A204.1 (cell line): ENCODE measurements around the gene ZNF335.
"Not testable (repeated sequence)": the region's sequence is repeated elsewhere in the genome, so short reads cannot be mapped to it uniquely, and the experiment has no call there.

Experiments
- FAIRE-seq: peaks from 2 replicates; lab custom pipeline; 2012; peaks lifted over from hg19 to GRCh38; lab: Jason Lieb, UNC

ZNF335 gene

DNA sequence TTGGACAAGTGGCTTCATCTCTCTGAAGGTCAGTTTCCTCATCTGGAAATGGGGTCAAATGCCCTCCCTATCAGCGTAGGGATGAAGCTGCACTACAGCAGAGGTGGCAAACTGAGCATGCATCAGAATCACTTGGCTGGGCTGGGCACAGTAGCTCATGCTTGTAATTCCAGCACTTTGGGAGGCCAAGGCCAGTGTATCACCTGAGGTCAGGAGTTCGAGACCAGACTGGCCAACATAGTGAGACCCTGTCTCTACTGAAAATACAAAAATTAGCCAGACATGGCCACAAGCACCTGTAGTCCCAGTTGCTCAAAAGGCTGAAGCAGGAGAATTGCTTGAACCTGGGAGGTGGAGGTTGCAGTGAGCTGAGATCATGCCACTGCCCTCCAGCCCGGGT is 30.0 kb upstream of the ZNF335 start:
- FAIRE-seq: no peak

DNA sequence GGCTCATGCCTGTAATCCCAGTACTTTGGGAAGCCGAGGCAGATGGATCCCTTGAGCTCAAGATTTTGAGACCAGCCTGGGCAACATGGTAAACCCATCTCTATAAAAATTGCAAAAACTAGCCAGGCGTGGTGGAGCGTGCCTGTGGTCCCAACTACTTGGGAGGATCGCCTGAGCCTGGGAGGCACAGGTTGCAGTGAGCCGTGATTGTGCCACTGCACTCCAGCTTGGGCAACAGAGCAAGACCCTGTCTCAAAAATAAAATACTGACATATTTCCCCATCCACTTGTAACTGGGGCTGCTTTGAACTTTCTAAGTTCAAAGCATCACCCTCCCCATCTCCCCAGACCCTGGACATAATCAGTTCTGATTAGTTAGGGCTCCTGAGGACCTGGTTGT is 29.5 kb upstream of the ZNF335 start:
- no peak for FAIRE-seq

DNA sequence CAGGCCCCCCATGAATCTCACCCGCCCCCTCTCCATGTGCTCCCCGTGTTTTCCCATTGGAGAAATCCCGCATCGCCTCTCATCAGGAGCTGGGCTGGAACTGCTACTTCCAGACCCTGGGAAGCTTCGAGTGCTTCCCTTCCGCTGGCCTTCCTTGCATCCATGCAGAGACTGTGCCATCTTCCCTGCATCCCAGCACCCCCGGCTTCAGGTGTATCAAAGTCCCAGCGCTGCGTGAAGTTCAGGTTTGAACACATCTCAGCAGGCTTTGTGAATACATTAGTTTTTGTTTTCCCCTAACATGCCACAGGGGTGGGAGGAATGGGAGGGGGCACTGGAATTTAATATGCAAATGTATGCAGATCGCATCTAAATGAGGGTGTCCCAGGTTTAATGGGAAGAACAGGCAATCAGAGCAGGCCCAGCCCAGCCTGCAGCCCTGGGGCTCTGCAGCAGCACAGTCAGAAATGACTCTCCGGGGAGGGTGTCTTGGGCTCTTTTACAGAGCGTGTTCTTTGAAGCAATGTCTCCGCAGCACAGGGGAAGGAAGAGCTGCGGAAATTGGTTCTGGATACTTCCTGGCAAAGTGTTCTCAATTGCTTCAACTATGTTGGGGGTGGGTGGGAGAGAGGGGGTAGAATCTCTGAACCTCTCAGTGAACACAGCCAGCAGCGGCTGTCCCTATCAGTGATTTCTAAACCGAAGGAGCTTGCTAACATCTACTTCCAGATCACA is 28.4 kb upstream of the ZNF335 start:
- no peak for FAIRE-seq

DNA sequence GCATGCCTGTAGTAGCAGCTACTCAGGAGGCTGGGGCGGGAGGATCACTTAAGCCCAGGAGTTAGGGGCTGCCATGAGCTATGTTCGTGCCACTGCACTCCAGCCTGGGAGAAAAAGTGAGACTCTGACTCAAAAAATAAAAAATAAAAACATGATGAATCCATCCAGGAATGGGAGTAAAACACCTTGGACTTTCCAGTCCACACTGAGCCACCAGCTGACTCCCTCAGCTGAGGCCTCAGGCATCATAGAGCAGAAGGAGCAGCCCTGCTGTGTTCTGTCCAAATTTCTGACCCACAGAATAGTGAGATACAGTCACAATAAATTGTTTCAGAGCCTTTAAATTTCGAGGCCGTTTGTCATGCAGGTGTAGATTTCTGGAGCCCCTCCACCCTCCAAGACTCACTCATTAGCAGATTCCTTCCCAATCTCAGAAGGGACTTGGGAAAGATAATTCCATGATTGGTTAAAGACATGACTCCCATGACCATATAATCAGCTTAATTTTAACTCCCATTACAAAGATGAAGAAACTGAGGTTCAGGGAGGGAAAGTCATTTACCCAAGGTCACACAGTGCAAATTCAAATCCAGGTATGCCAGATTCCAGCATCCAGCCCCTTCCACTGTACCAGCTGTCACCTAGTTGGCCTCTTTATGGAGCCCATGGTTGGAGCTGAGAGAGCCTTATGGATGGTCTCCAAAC is 27.7 kb upstream of the ZNF335 start:
- no peak for FAIRE-seq

DNA sequence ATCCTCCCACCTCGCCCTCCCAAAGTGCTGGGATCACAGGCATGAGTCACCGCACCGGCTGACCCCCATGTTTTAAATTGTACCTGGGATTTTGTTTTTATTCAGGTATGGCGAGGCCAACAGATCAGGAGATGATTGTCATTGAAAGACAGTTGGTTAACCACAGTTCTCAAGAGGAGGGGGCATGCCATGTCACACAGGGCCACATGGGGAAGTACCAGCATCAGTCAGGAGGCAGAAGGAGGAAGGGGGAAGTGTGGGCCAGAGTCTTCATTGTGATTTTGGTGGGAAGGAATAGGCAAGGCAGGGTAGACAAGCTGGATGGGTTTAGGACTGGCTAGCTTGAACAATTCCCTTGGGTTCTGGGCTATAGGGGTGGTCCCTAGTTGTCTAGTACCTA is 26.8 kb upstream of the ZNF335 start:
- no peak for FAIRE-seq

DNA sequence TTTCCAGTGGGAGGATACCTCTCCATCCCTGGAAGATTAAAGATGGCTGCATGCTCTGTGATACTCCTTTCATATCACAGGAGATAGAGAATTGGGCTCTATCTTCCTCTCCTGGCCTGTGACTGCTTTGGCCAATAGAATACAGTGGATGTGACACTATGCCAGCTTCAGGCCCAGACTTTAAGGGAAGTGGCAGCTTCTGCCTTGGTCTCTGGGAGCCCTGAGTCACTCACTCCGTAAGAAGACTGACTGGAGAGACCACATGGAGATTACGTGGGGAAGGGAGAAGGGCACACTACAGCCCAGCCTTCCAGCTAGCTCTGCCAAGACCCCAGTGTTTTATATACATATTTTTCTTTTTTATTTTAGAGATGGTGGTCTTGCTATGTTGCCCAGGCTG is 26.3 kb upstream of the ZNF335 start:
- FAIRE-seq: no peak

DNA sequence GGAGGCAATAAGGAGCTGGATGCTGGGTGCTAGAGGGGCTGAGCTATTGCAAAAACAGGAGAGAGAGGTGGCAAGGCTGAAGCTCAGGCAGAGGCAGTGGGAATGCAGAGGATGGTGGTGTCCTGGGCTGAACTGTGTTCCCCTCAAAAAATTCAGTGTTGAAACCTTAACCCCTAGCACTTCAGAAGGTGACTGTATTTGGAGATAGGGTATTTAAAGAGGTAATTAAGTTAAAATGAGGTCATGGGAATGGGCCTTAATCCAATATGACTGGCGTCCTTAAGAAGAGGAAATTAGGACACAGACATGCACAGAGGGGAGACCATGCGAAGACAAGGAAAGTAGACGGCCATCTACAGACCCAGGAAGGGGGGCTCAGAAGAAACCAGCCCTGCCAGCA is 25.2 kb upstream of the ZNF335 start:
- FAIRE-seq: no peak

DNA sequence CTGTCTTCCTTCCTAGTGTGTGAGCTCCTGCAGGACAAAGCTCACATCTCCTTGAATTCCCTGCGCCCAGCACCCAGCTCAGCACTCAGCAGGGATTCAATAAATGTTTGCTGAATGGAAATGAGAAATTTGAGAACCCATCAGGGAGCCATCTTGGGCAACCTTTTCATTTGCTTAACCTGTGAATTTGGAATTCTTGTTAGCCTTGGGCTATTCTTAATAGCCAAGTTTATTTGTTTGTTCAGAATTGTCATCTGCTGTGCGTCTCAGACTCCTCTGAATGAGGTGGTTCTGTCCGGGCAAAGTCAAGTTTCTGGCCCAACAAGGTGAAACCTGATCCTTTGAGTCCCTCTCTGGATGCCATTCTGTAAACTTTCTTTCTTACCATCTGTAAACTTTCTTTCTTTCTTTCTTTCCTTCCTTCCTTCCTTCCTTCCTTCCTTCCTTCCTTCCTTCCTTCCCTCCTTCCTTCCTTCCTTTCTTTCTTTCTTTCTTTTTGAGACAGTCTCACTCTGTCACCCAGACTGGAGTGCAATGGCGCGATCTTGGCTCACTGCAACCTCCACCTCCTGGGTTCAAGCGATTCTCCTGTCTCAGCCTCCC is 23.6 kb upstream of the ZNF335 start:
- FAIRE-seq: not testable (repeated sequence)

DNA sequence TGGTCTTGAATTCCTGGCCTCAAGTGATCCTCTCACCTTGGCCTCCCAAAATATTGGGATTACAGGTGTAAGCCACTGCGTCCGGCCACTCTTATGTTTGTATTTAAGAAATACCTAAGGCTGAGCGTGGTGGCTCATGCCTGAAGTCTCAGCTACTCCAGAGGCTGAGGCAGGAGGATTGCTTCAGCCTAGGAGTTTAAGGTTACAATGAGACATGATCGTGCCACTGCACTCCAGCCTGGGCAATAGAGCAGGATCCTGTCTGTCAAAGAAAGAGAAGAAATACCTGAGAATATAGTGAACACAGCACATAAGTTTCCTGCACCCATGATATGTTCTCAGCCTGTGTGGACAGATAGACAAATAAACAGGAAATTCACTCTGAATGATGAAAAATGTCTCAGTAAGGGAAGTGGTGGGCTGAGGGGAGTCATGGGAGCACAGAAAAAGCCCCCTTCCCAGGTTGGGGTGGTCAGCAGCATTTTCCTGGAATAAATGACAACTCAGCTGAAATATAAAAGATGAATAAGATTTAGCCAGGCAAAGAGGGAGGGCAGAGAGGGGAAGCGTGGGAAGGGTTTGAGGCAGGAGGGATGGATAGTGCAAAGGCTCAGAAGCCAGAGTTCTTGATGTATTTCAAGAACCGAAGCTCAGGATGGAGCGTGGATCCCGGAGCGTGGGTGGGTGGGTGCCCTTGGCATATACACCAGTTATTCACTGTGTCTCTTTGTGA is 22.9 kb upstream of the ZNF335 start:
- no peak for FAIRE-seq

DNA sequence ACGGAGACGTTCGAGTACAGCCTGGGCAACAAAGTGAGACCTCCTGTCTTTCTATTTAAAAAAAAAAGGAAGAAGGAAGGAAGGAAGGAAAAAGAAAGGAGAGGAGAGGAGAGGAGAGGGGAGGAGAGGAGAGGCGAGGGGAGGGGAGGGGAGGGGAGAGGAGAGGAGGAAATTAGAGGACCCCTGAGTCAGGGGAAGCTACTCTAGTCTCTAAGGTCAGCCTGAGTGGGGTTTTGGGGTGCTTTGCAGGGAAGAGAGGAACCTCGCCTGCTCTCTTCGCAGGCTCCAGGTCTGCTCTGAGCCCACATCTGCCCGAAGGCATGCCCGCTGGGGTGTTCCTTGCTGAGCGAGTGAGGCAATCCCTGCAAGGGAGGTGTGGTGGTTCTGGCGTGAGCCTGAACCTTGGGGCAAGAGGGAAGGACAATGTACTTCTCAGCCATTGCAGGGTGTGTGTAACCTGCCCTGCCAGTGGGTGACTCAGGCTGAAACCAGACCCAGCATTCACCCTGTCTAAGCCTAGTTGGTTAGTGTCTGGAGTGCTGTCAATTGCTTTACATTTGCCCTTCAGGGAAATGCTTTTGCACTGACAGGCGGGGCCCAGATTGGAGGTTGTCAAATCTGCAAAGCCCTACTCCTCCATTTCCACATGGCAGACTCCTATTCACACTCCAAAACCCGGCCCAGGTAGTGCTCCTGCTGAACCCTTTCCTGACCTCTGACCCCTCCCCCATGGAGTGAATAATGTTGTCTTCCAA is 21.4 kb upstream of the ZNF335 start:
- no peak for FAIRE-seq

DNA sequence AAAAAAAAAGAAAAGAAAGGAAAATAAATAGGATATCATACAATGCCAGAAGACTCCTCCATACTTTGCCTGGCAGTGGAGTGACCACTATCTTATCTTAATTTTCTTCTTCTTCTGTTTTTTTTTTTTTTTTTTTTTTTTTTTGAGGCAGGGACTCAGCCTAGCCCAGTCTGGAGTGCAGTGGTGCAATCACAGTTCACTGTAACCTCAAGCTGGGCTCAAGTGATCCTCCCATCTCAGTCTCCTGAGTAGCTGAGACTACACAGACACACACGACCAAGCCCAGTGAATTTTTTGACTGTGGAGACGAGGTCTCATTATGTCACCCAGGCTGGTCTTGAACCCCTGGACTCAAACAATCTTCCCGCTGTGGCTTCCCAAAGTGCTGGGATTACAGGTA is 19.6 kb upstream of the ZNF335 start:
- no peak for FAIRE-seq

DNA sequence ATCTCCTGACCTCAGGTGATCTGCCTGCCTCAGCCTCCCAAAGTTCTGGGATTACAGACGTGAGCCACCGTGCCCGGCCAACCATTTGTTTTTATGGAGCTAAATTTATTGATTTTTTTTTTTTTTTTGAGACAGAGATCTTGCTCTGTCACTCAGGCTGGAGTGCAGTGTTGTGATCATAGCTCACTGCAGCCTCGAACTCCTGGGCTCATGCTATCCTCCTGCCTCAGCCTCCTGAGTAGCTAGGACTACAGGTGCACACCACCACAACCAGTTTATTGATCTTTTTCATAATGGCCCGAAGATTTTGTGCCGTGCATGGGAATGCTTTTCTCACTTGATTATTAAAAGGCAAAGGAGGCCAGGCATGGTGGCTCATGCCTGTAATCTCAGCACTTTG is 16.8 kb upstream of the ZNF335 start:
- FAIRE-seq: not testable (repeated sequence)

DNA sequence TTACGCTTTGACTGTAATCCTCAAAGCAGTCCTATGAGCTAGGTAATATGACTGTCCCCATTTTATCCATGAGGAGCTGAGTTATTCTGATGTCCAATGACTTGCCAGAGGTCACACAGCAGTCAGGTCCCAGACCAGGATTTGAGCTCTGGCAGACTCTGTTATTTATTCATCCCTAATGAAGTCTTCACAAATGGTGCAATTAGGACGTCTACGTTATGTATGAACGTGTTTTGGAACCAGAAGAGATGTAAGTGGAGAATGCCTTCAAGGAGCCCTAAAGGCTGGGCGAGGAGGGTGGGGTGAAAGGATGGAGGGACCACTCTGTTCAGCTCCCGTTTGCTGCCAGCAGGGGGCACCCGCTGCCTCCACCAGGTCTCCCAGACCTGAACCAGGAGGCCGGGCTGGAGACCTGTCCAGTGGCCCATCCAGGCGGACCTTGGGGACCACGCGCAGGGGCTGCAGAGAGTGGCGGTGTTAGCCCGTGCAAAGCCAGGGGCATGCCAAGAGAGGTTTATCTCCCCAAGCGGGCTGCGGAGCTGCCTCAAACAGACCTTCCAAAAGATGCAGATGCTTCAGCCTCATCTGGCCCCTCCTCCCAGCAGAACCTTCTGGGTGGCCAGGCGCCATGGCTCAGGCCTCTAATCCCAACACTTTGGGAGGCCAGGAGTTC is 15.2 kb upstream of the ZNF335 start:
- no peak for FAIRE-seq

DNA sequence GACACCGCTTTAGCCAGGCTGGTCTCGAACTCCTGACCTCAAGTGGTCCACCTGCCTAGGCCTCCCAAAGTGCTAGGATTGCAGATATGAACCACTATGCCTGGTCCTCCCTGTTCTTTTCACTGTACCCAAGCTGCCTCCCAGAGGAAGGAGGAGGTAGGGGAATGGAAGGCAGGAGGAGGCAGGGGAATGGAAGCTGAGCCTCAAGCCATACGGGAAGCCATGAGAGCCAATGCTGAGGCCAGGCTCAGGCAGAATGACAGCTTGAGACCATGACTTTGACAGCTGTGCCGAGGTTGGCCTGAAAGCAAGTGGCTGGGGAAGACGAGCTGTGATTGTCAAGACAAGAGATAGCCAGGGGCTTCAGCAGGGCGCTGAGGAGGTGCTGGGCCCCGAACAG is 13.6 kb upstream of the ZNF335 start:
- no peak for FAIRE-seq

DNA sequence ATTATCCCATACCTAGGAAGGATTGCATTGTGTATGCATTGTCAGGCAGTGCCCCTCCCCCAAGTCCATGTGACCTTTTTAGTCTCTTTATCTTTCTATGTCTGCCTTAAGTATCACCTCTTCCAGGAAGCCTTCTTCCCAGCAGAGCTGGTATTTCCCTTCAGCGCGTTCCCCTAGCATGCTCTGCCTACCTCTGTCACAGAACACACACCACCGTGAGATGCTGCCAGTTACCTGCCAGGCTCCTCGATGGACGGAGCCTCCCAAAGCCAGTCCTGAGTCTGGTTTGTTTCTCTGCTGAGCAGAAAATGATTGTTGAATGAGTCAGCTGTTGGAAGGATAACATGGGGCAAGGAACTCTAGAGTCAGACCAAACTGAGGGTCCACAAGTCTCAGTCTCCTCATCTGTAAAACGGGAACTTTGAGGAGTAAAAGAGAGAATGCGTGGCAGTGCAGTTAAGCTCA is 11.3 kb upstream of the ZNF335 start:
- FAIRE-seq: no peak

DNA sequence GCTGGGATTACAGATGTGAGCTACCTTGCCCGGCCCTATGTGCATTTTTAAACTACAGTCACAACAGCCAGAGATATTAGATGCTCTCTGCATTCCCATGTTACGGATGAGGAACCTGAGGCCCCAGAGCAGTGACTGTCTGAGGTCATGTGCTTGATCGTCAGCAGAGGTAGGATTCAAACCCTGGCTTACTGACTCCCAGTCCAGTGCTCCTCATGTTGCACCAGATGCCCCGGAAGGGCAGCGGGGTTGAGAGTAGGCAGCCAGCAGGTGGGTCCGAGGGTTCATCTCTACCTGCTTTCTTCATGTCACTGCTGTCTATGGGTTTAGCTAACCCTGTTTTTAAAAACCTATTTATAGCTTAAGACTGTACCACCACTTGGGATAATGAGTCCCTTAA is 9.3 kb upstream of the ZNF335 start:
- FAIRE-seq: no peak

DNA sequence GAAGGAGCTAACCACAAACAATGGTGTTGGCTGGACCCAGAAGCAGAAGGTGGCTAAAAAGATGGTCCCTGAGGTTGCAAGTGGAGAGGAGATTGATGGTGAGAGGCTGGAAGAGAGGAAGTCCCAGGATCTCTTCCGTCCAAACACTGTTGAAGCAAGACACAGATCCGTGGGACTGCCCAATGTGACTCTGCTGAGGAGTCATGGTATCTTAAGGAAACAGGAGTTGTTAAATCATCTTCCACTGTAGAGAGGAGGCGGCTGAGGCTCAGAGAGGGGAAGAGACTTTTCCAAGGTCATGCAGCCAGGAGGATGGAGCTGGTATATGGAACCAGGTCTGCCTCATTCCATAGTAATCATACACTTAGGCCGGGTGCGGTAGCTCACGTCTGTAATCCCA is 4.1 kb upstream of the ZNF335 start:
- FAIRE-seq: no peak

DNA sequence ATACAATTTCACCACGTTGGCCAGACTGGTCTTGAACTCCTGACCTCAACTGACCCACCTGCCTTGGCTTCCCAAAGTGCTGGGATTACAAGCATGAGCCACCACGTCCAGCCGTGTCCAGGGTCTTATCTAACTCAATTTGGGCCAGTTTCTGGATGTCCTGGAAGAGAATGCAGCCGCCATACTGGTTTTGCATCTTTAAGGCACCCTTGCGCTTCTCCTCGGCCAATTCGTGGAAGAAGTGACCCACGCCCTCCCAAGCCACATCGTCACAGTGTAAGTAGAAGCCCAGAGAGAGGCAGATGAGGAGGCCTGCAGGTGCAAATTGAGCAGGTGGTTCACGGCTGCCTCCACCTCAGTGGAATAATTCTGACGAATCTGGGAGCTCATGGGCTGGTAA is 3.7 kb upstream of the ZNF335 start:
- FAIRE-seq: no peak

DNA sequence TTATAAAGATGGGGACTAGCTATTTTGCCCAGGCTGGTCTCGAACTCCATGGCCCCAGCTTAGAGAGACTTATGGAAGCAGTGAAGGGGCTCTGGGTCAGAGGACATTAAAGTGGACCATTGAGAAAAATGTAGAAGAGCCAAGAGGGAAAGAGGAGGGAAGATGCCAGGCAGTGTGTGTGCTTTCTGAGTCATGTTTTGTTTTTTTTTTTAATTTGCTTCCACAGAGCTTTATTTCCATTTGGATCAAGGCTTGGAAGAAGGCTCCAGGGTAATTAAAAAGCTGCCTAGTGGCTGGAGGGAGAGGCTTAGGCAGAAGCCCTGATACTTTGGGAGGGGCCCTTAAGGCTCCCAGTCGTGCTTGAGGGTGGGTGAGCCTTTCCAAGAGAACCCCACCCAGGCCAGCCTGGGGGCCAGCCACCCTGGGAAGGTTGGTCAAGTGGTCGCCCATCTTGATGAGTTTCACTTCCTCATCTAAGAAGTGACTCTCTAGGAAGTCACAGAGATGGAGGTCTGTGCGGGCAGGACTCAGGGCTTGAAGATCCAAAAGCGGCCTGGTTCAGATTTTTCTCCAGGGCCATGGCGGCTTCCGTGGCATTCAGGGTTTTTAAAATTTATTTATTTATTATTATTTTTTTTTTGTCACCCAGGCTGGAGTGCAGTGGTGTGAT is 3.0 kb upstream of the ZNF335 start:
- FAIRE-seq: no peak

DNA sequence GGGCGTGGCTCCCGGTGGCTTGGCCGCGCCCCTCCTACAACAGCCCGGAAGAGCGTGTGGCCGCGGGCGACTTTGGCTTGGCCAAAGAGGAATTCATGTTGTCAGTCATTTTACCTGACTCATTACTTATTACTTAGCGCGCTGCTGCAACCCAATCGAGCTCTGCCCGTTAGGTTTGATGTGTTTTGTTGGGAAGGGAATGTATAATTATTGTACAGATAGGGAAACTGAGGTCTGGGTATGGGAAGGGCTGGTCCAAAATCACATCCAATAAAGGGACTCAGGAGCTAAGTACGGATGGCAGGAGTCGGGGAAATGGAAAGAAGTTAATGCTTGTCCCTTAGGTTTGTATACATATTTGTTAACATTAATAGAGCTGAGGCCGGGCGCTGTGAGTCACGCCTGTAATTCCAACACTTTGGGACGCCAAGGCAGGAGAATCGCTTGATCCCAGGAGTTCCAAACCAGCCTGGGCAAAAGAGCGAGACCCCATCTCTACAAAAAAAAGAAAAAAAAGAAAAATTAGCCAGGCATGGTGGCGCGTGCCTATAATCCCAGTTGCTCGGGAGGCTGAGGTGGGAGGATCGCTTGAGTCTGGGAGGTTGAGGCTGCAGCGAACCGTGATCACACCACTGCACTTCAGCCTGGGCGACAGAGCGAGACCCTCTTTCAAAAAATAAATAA is 639 bp upstream of the ZNF335 start:
- no peak for FAIRE-seq

DNA sequence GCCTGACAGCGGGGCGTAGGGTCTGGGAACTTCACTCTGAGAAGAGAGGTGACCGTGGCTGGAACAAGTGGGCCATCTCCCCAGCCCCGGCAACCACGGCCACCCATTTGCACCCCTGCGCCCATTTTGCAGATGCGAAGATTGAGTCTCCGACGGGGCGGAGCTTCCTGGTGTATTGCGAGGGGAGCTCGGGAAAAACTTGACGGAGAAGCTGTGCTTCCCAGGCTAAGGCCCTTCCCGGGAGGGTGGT is 653 bp downstream of the ZNF335 start:
- no peak for FAIRE-seq
